Colonic mucosa (tissue), 4 donors: Measurements from ENCODE around the gene SYS1. TPM values are rescaled to one million over a fixed set of nuclear protein-coding genes. Genes with fewer than 3 reads are reported as not detected.
"Not testable (repeated sequence)": the region's sequence is repeated elsewhere in the genome, so short reads cannot be mapped to it uniquely, and the experiment has no call there.

Experiments
- DNase-seq: peaks from one replicate; pipeline ENCODE4 v3.0.0-alpha.2; 2020
- H3K27ac ChIP-seq: fragments of 200-600 bp; one replicate; pipeline ENCODE4 v1.8.0; 2021
- H3K27me3 ChIP-seq: fragments of 200-600 bp; one replicate; pipeline ENCODE4 v1.8.0; 2021
- H3K36me3 ChIP-seq: fragments of 200-600 bp; one replicate; pipeline ENCODE4 v1.8.0; 2021
- H3K4me1 ChIP-seq: fragments of 200-600 bp; one replicate; pipeline ENCODE4 v1.8.0; 2021; ENCODE audit warnings: mild to moderate bottlenecking
- H3K4me3 ChIP-seq: fragments of 200-600 bp; one replicate; pipeline ENCODE4 v1.8.0; 2021
- H3K9ac ChIP-seq, 2 donors: one replicate each; pipeline ENCODE4 v1.7.0; 2013; ENCODE audit warnings: control low read depth in 2 of 2, low read depth in 2 of 2, low read length in 2 of 2
- H3K9me3 ChIP-seq: fragments of 200-600 bp; one replicate; pipeline ENCODE4 v1.8.0; 2021
- CTCF ChIP-seq: fragments of 200-600 bp; IDR thresholded peaks from one replicate; pipeline ENCODE4 v1.8.0; 2022; ENCODE audit warnings: antibody characterized with exemption, mild to moderate bottlenecking
- intact Hi-C: fragments of 100-400 bp; cut with DNase I; formaldehyde crosslinking; loops from one replicate; pipeline ENCODE4 v1.14.1; 2022
- total RNA-seq, 2 donors: library from RNA; stranded (reverse); fragmentation: NEBNext Ultra II Directional in 1 of 2; extraction: Animal tissue kit (Norgen Biotek cat#: 25700) in 1 of 2; gene quantifications; one replicate each; pipeline ENCODE4 v1.2.1, GENCODE V29; 2021
- donor health status: healthy.
- donor health status: DM: no; HTN: no; CAD: no.
- donor health status: DM: no; HTN: no; CAD: no.

SYS1 gene
- total RNA-seq, 2 donors from 2014 or later, result 24.4 to 27.7 TPM

- Histone ChIP-seq H3K36me3 (no peaks in the 10 kb centered on the region), H3K9ac (peak within 1 kb of the TSS; percentile 87 to 100), H3K4me1 (peaks cover 11% of the 10 kb centered on the region), H3K9me3 (no peaks in the 10 kb centered on the region), H3K4me3 (peak within 1 kb of the TSS; percentile 79), H3K27ac (peak within 1 kb of the TSS; percentile 93), H3K27me3 (no peaks in the 10 kb centered on the region)
- intact Hi-C loops, result no loop called here
- DNase-seq, result peak; percentile 83
- no peak for TF ChIP-seq CTCF
Observed at GRCh38 chr20:45347936-45348778, 14.8 kb upstream of the SYS1 start, which contains the start of gene SDC4. Gene SDC4, minus strand, starts transcription at chr20:45348424. Its CDS starts 40 bp downstream, at chr20:45348384.

GRCh38 chr20:45350217-45350616, 12.7 kb upstream of the SYS1 start:
- TF ChIP-seq CTCF, result no peak
- no peak overlapping the region for H3K27ac ChIP-seq
- no peak for DNase-seq

GRCh38 chr20:45350795-45351194, 12.2 kb upstream of the SYS1 start:
- intact Hi-C loops, DNase-seq, H3K27ac ChIP-seq, H3K4me1 ChIP-seq, H3K9me3 ChIP-seq, H3K4me3 ChIP-seq, H3K27me3 ChIP-seq, H3K9ac ChIP-seq, H3K36me3 ChIP-seq: not testable (repeated sequence)

More at GRCh38 chr20:45350217-45350616, 12.7 kb upstream of the SYS1 start:
- Histone ChIP-seq H3K27me3 (no peaks in the 10 kb centered on the region), H3K36me3 (no peaks in the 10 kb centered on the region), H3K4me3 (no peak overlapping the region), H3K9me3 (no peaks in the 10 kb centered on the region), H3K9ac (no peak overlapping the region), H3K4me1 (peaks cover 3% of the 10 kb centered on the region)
- intact Hi-C loops, result no loop called here

GRCh38 chr20:45352729-45353128, 10.2 kb upstream of the SYS1 start:
- intact Hi-C loops, result no loop called here
- no peak overlapping the region for H3K4me3 ChIP-seq
- DNase-seq, result no peak
- TF ChIP-seq CTCF, result no peak
- H3K27me3 ChIP-seq, result no peaks in the 10 kb centered on the region
- H3K4me1 ChIP-seq, result peaks cover 9% of the 10 kb centered on the region
- no peak overlapping the region for H3K27ac ChIP-seq
- H3K9me3 ChIP-seq, result no peaks in the 10 kb centered on the region
- H3K9ac ChIP-seq, result no peak overlapping the region
- no peaks in the 10 kb centered on the region for H3K36me3 ChIP-seq

- Histone ChIP-seq H3K9ac (no peak overlapping the region), H3K4me3 (no peak overlapping the region), H3K4me1 (peaks cover 8% of the 10 kb centered on the region), H3K27me3 (no peaks in the 10 kb centered on the region), H3K27ac (no peak overlapping the region), H3K9me3 (no peaks in the 10 kb centered on the region), H3K36me3 (no peaks in the 10 kb centered on the region)
- intact Hi-C loops, result no loop called here
- no peak for DNase-seq
- no peak for TF ChIP-seq CTCF
Observed at GRCh38 chr20:45353746-45354145, 9.2 kb upstream of the SYS1 start.
